HG02763 (cell line): ENCODE results near the gene RFESD.
"Not testable (repeated sequence)": the region's sequence is repeated elsewhere in the genome, so short reads cannot be mapped to it uniquely, and the experiment has no call there.

Experiments used
- ATAC-seq: cut with Tn5 transposase; IDR thresholded peaks from one replicate; pipeline ENCODE4 v1.9.1; 2021; ENCODE audit warnings: mild to moderate bottlenecking, moderate library complexity; ENCODE audit not compliant: unreplicated experiment

Gene RFESD

DNA sequence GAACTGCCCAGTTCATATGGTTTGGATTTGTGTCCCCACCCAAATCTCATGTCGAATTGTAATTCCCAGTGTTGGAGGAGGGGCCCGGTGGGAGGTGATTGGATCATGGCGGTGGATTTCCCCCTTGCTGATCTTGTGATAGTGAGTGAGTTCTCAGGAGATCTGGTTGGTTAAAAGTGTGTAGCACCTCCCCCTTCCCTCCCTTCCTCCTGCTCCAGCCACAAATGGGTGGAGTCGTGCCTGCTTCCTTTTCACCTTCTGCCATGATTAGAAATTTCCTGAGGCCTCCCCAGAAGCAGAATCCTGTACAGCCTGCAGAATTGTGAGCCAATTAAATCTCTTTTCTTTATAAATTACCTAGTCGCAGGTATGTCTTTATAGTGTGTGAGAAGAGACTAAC, 59.6 kb downstream of the RFESD start:
- ATAC-seq = not testable (repeated sequence)

DNA sequence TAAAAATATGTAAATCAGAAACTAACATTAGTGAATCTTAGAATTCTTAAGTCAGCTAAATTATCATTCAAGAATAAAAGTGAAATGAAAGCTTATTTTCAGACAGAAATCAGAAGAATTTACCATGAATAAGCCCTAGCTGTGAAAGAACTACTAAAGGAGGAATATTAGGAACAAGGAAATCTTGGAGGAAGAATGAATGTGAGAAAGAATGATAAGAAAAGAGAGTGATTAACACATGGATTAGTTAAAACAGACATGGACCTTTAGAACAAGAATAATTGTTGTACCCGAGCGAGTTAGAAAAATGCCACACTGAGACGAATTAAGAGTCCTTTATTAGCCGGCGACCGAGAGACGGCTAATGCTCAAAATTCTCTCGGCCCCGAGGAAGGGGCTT, 60.5 kb downstream of the RFESD start:
- ATAC-seq = no peak
